SK-N-SH (cell line): Measurements from ENCODE around the gene LRRC72. TPM values are rescaled to one million over a fixed set of nuclear protein-coding genes. Genes with fewer than 3 reads are reported as not detected.

Experiments
- CTCF ChIA-PET: fragments of 300-600, 350-600 bp; formaldehyde crosslinking; extraction: SDS; loops from one replicate; lab custom pipeline; 2021; lab: Yijun Ruan, JAX
- POLR2A ChIA-PET: fragments of 350-600 bp; sonication (Branson Sonifier 250); formaldehyde crosslinking; extraction: SDS; loops from one replicate; lab custom pipeline; 2020; ENCODE audit warnings: antibody characterized with exemption, inconsistent platforms; lab: Yijun Ruan, JAX
- DNase-seq: peaks from one replicate; pipeline ENCODE4 v3.0.0; 2012
- H2AFZ ChIP-seq: fragments of 200-600 bp; sonication (generic); 2 replicates; pipeline ENCODE4 v1.8.1; 2016; ENCODE audit warnings: antibody characterized with exemption, mild to moderate bottlenecking, low read depth
- H3F3A ChIP-seq: fragments of 200-600 bp; sonication (generic); replicated peaks from 2 replicates; pipeline ENCODE3; 2016; ENCODE audit warnings: antibody characterized with exemption, mild to moderate bottlenecking; ENCODE audit not compliant: insufficient read depth
- H3K27ac ChIP-seq, 2 experiments: fragments of 200-500 bp in 1 of 2; fragments of 200-600 bp in 1 of 2; sonication (Bioruptor generic) in 1 of 2; sonication (generic), shearing (Covaris generic) in 1 of 2; 2 replicates each; pipeline versions ENCODE4 v1.5.1 to v1.6.1; 2014 to 2016; ENCODE audit warnings: low read depth in 2 of 2, inconsistent platforms in 1 of 2, low read length in 1 of 2, mild to moderate bottlenecking in 1 of 2, mixed read lengths in 1 of 2
- H3K27me3 ChIP-seq: fragments of 200-600 bp; sonication (generic), shearing (Covaris generic); 2 replicates; pipeline ENCODE4 v1.6.1; 2016; ENCODE audit warnings: mixed run types; ENCODE audit not compliant: insufficient read depth
- H3K36me3 ChIP-seq, 2 experiments: fragments of 200-500 bp in 1 of 2; fragments of 200-600 bp in 1 of 2; sonication (Bioruptor generic) in 1 of 2; sonication (generic) in 1 of 2; replicated peaks in 1 of 2; 2 replicates each; pipeline versions ENCODE3 to v1.5.1; 2014 to 2016; ENCODE audit warnings: low read length in 1 of 2, mild to moderate bottlenecking in 1 of 2; ENCODE audit not compliant: insufficient read depth in 2 of 2, control insufficient read depth in 1 of 2
- H3K4me1 ChIP-seq, 2 experiments: fragments of 200-500 bp in 1 of 2; fragments of 200-600 bp in 1 of 2; sonication (Bioruptor generic) in 1 of 2; sonication (generic), shearing (Covaris generic) in 1 of 2; 2 replicates each; pipeline versions ENCODE4 v1.5.1 to v1.6.1; 2014 to 2016; ENCODE audit warnings: low read depth in 1 of 2, low read length in 1 of 2, mixed run types in 1 of 2; ENCODE audit not compliant: insufficient read depth in 2 of 2, control insufficient read depth in 1 of 2
- H3K4me2 ChIP-seq: fragments of 200-600 bp; sonication (generic), shearing (Covaris generic); 2 replicates; pipeline ENCODE4 v1.6.1; 2017; ENCODE audit warnings: mixed run types
- H3K4me3 ChIP-seq, 2 experiments: fragments of 200-500 bp in 1 of 2; fragments of 200-600 bp in 1 of 2; sonication (Bioruptor generic) in 1 of 2; sonication (generic), shearing (Covaris generic) in 1 of 2; 2 replicates each; pipeline versions ENCODE4 v1.5.1 to v1.8.1; 2014 to 2016; ENCODE audit warnings: low read depth in 2 of 2, inconsistent platforms in 1 of 2, low read length in 1 of 2, mild to moderate bottlenecking in 1 of 2, mixed read lengths in 1 of 2, moderate library complexity in 1 of 2
- H3K79me2 ChIP-seq: fragments of 200-600 bp; sonication (generic); 2 replicates; pipeline ENCODE4 v1.8.1; 2017; ENCODE audit warnings: mild to moderate bottlenecking; ENCODE audit not compliant: insufficient read depth
- H3K9ac ChIP-seq: fragments of 200-600 bp; sonication (generic); 2 replicates; pipeline ENCODE4 v1.6.1; 2017; ENCODE audit warnings: mixed run types
- H3K9me2 ChIP-seq: fragments of 200-600 bp; sonication (generic); 2 replicates; pipeline ENCODE4 v1.6.1; 2017; ENCODE audit warnings: mixed run types
- H3K9me3 ChIP-seq: fragments of 200-600 bp; sonication (generic); 2 replicates; pipeline ENCODE4 v1.6.1; 2017; ENCODE audit warnings: mixed run types, mild to moderate bottlenecking, moderate library complexity
- H4K20me1 ChIP-seq: fragments of 200-600 bp; sonication (generic); 2 replicates; pipeline ENCODE4 v1.6.1; 2017; ENCODE audit warnings: mild to moderate bottlenecking, mixed run types; ENCODE audit not compliant: insufficient read depth
- CHD2 ChIP-seq: fragments of 150-350 bp; IDR thresholded peaks from 2 replicates; pipeline ENCODE4 v1.6.1; 2018; ENCODE audit warnings: low read length; ENCODE audit not compliant: partially characterized antibody
- CTCF ChIP-seq: fragments of 200-600 bp; sonication (generic); IDR thresholded peaks from 2 replicates; pipeline ENCODE4 v1.6.1; 2017; ENCODE audit warnings: antibody characterized with exemption, mild to moderate bottlenecking, moderate library complexity
- ELF1 ChIP-seq: IDR thresholded peaks from 2 replicates; pipeline ENCODE4 v1.4.0; 2012
- EP300 ChIP-seq, 2 experiments: IDR thresholded peaks; 2 replicates each; pipeline versions ENCODE4 v1.4.0 to v1.6.1; 2012; ENCODE audit warnings: borderline replicate concordance in 1 of 2, low read depth in 1 of 2, low read length in 1 of 2
- FOSL2 ChIP-seq: IDR thresholded peaks from 2 replicates; pipeline ENCODE4 v1.4.0; 2012; ENCODE audit warnings: low read depth, mild to moderate bottlenecking, moderate library complexity, borderline replicate concordance
- GATA2 ChIP-seq: sonication (generic); formaldehyde crosslinking; IDR thresholded peaks from 2 replicates; pipeline ENCODE4 v1.5.0; 2020; ENCODE audit warnings: mild to moderate bottlenecking, missing genetic modification reagents
- JUND ChIP-seq: IDR thresholded peaks from 2 replicates; pipeline ENCODE4 v1.4.0; 2012
- MAX ChIP-seq: IDR thresholded peaks from 2 replicates; pipeline ENCODE4 v1.4.0; 2012; ENCODE audit warnings: low read depth
- NRF1 ChIP-seq: IDR thresholded peaks from 2 replicates; pipeline ENCODE4 v1.6.1; 2012; ENCODE audit warnings: low read depth, mild to moderate bottlenecking, low read length
- REST ChIP-seq: IDR thresholded peaks from 2 replicates; pipeline ENCODE4 v1.6.1; 2012; ENCODE audit warnings: mild to moderate bottlenecking, low read depth, low read length, moderate library complexity
- RXRA ChIP-seq: IDR thresholded peaks from 2 replicates; pipeline ENCODE4 v1.4.0; 2012; ENCODE audit warnings: low read depth, mild to moderate bottlenecking, borderline replicate concordance
- WGBS: methylation state at CpG from one replicate; pipeline ENCODE4 v1.1.6; 2017; ENCODE audit warnings: low lambda C conversion rate; 5-methylcytosine and 5-hydroxymethylcytosine counted together
- polyA plus RNA-seq, 3 experiments: library from polyadenylated mRNA; depleted of rRNA; stranded (reverse); fragments of >200 nt; gene quantifications; 2 replicates each; pipeline ENCODE4 v1.2.3, GENCODE V29; 2012
- TF ChIP-seq, protein P1 (sequence below): IDR thresholded peaks from 2 replicates; pipeline ENCODE4 v1.4.0; 2012; ENCODE audit warnings: low read depth, borderline replicate concordance
- TF ChIP-seq, protein P2 (sequence below): IDR thresholded peaks from 2 replicates; pipeline ENCODE4 v1.4.0; 2012; ENCODE audit warnings: low read depth, borderline replicate concordance

The LRRC72 gene
- polyA plus RNA-seq, 1 of the 3 experiments (the other 2 are of a cell fraction): not detected

DNA sequence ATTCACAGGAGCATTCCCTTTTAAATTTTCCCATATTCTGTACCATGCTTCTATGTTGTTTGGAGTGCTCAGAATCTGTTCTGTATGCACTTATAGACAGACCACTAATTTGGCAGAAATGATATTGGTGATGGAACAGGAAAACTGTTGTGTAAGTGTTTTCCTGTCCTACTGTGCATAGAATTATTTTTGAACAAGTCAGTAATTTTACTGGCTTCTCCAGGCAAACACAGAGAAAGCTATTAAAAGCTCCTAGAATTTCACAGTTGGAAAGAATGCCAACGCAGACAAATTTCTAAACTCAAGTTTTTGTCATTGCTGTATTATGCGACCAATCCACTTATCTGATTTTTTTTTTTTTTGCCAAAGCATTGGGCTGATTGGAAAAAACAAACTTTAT lies 63.3 kb downstream of the LRRC72 start (continued):
- TF ChIP-seq, protein P1, sequence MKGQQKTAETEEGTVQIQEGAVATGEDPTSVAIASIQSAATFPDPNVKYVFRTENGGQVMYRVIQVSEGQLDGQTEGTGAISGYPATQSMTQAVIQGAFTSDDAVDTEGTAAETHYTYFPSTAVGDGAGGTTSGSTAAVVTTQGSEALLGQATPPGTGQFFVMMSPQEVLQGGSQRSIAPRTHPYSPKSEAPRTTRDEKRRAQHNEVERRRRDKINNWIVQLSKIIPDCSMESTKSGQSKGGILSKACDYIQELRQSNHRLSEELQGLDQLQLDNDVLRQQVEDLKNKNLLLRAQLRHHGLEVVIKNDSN: no peak
- TF ChIP-seq FOSL2 (no peak), EP300 (IDR thresholded peaks at IDR 0.05; ENCODE audit: borderline replicate concordance in 1 of 2, low read depth in 1 of 2, low read length in 1 of 2) (no peak), GATA2 (no peak), RXRA (no peak), JUND (no peak)

DNA sequence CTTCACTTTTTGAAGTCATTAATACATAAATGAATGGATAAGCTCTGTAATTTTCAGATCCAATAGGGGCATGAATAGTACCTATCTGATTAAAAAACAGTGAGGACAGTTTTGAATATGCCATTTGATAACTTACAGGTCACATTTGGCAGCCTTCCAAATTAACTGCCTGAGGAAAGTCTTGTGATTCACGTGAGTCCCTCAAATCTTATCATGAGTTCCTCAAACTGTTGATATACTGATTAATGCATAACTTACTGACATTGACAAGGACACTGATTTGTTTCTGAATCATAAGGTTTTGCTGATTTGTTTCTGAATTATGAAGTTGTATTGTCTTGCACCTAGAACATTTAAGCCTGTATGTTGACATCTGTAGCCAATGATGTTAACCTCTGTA lies 63.8 kb downstream of the LRRC72 start:
- 13% methylated on average over 1 of the region's 1 CpG for WGBS
- Histone ChIP-seq H3K4me3 (no peak overlapping the region), H3K9ac (no peak overlapping the region)
- TF ChIP-seq MAX: no peak
- no peak for TF ChIP-seq NRF1
- TF ChIP-seq JUND: no peak
- TF ChIP-seq, protein P2, sequence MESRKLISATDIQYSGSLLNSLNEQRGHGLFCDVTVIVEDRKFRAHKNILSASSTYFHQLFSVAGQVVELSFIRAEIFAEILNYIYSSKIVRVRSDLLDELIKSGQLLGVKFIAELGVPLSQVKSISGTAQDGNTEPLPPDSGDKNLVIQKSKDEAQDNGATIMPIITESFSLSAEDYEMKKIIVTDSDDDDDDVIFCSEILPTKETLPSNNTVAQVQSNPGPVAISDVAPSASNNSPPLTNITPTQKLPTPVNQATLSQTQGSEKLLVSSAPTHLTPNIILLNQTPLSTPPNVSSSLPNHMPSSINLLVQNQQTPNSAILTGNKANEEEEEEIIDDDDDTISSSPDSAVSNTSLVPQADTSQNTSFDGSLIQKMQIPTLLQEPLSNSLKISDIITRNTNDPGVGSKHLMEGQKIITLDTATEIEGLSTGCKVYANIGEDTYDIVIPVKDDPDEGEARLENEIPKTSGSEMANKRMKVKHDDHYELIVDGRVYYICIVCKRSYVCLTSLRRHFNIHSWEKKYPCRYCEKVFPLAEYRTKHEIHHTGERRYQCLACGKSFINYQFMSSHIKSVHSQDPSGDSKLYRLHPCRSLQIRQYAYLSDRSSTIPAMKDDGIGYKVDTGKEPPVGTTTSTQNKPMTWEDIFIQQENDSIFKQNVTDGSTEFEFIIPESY: no peak
- TF ChIP-seq CHD2: no peak
- TF ChIP-seq REST: no peak
- no peak for TF ChIP-seq CTCF
- no peak for TF ChIP-seq ELF1
- TF ChIP-seq, all 33 proteins: peak for 0
- Histone ChIP-seq H3K27ac (no peak overlapping the region), H3K9me3 (no peaks in the 10 kb centered on the region), H2AFZ (no peak overlapping the region), H3K9me2 (no peaks in the 10 kb centered on the region), H3K79me2 (no peaks in the 10 kb centered on the region), H3K36me3 (no peaks in the 10 kb centered on the region), H3K27me3 (no peaks in the 10 kb centered on the region), H3K4me1 (peaks cover 4 to 12% of the 10 kb centered on the region in 2 experiments; a peak in 2 of 4 replicates), H4K20me1 (no peaks in the 10 kb centered on the region), H3F3A (peaks cover 3% of the 10 kb centered on the region), H3K4me2 (no peak overlapping the region)
- POLR2A ChIA-PET: no interaction called here
- CTCF ChIA-PET: no interaction called here
- DNase-seq: no peak
